Activated naive CD4-positive, alpha-beta T cell treated with anti-CD3 and anti-CD28 coated beads for 36 hours (primary cell): ENCODE data around the gene KDM3A. TPM values are rescaled to one million over a fixed set of nuclear protein-coding genes. Genes with fewer than 3 reads are reported as not detected.

Experiments
- CTCF ChIA-PET: fragments of 350-600 bp; sonication (Branson Sonifier 250); formaldehyde crosslinking; loops from one replicate; lab custom pipeline; 2021; ENCODE audit warnings: antibody characterized with exemption; lab: Charles Lee
- DNase-seq: peaks from one replicate; pipeline ENCODE4 v3.0.0-alpha.2; 2020
- H3K27ac Mint-ChIP-seq: one replicate; pipeline ENCODE4 v1.8.0; 2021; ENCODE audit warnings: mild to moderate bottlenecking, mixed read lengths
- H3K27me3 Mint-ChIP-seq: one replicate; pipeline ENCODE4 v1.8.0; 2021; ENCODE audit warnings: low read depth, mixed read lengths
- H3K36me3 Mint-ChIP-seq: one replicate; pipeline ENCODE4 v1.8.0; 2021; ENCODE audit warnings: low read depth, mixed read lengths
- H3K4me1 Mint-ChIP-seq: one replicate; pipeline ENCODE4 v1.8.0; 2021; ENCODE audit warnings: low read depth, mixed read lengths
- H3K4me3 Mint-ChIP-seq: one replicate; pipeline ENCODE4 v1.8.0; 2021; ENCODE audit warnings: mild to moderate bottlenecking, moderate library complexity, mixed read lengths
- H3K9me3 Mint-ChIP-seq: one replicate; pipeline ENCODE4 v1.8.0; 2021; ENCODE audit warnings: mixed read lengths
- intact Hi-C: fragments of 100-400 bp; cut with micrococcal nuclease; formaldehyde crosslinking; loops from one replicate; pipeline ENCODE4 v1.15.1; 2023
- total RNA-seq, 2 experiments: library from RNA; stranded (reverse); gene quantifications; one replicate each; pipeline ENCODE4 v1.2.3, GENCODE V29; 2021

The KDM3A gene
- total RNA-seq, 2 experiments from 2014 or later, result 47.3 to 49.9 TPM

DNA sequence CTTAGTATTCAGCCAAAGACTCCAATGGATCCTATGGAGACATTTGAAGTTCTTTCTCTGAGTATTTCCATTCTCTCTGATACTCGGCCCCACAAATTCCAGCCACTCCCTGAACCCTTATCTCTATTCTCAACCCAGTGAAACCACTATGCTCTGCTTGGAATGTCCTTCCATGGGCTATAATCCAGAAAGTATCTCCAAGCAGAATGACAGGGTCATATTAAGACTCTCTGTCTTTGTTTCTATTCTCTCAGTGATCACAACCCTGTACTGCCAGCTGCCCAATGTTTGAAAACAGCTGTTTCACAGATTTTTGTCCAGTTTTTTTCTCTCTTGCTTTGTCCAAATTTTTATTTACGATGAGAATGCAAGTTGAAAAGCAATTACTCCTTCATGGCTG, 100.2 kb downstream of the KDM3A start:
- no peak overlapping the region for H3K27ac Mint-ChIP-seq
- CTCF ChIA-PET, result no interaction called here

More for the DNA sequence above, 100.2 kb downstream of the KDM3A start:
- Mint-ChIP-seq H3K27me3 (no peaks in the 10 kb centered on the region), H3K36me3 (peaks cover 36% of the 10 kb centered on the region), H3K9me3 (peaks cover 5% of the 10 kb centered on the region), H3K4me3 (no peak overlapping the region), H3K4me1 (peaks cover 16% of the 10 kb centered on the region)
- DNase-seq, result no peak
- intact Hi-C loops, result no loop called here

Other genes with a start within 250 kb of the KDM3A start
- gene IMMT, start 245.9 kb upstream of the KDM3A start, total RNA-seq, result 100 to 1,000 TPM; 164 to 168 TPM
- gene MRPL35, start 241.9 kb upstream of the KDM3A start, total RNA-seq, result 10 to 100 TPM; 63.0 to 65.0 TPM
- gene REEP1, start 103.7 kb upstream of the KDM3A start, total RNA-seq, result under 1 TPM; 0.19 to 0.37 TPM
- 10 to 100 TPM; 27.0 to 29.6 TPM for gene CHMP3, start 122.1 kb downstream of the KDM3A start, total RNA-seq
- 10 to 100 TPM; 10.7 to 11.8 TPM for gene RNF103, start 182.5 kb downstream of the KDM3A start, total RNA-seq